Endothelial cell of umbilical vein (primary cell): ENCODE data around the gene EPHX1. TPM values are rescaled to one million over a fixed set of nuclear protein-coding genes. Genes with fewer than 3 reads are reported as not detected.

Source experiments
- BruUV-seq: library from RNA; stranded (reverse); fragments of 400-500 nt; replicated peaks from 2 replicates; lab custom pipeline; 2021; lab: Mats Ljungman, UMichigan
- CTCF ChIA-PET: fragments of 300-600, 350-600 bp; sonication (Branson Sonifier 250); formaldehyde crosslinking; loops from one replicate; lab custom pipeline; 2021; ENCODE audit warnings: antibody characterized with exemption, inconsistent platforms; lab: Charles Lee
- POLR2A ChIA-PET: fragments of 300-600, 350-600 bp; sonication (Branson Sonifier 250); formaldehyde crosslinking; loops from one replicate; lab custom pipeline; 2021; ENCODE audit warnings: antibody characterized with exemption, inconsistent platforms; lab: Charles Lee
- DNase-seq: peaks from one replicate; pipeline ENCODE4 v3.0.0-alpha.2; 2011; ENCODE audit warnings: low read depth, low spot score
- FAIRE-seq: peaks from 2 replicates; lab custom pipeline; 2011; peaks lifted over from hg19 to GRCh38; lab: Jason Lieb, UNC
- H2AFZ ChIP-seq: 2 replicates; pipeline ENCODE4 v1.6.0; 2012; ENCODE audit warnings: low read depth, low read length, control low read depth, inconsistent platforms
- H3K27ac ChIP-seq: 2 replicates; pipeline ENCODE4 v1.5.1; 2011; ENCODE audit warnings: low read depth, mild to moderate bottlenecking, control low read depth, low read length, moderate library complexity; ENCODE audit not compliant: insufficient read depth
- H3K27me3 ChIP-seq, 2 experiments: 2 replicates each; pipeline versions ENCODE4 v1.6.0 to v1.6.1; 2011; ENCODE audit warnings: low read length in 2 of 2, mixed read lengths in 1 of 2; ENCODE audit not compliant: control insufficient read depth in 2 of 2, insufficient read depth in 2 of 2
- H3K36me3 ChIP-seq, 2 experiments: 2 replicates in 1 of 2; 3 replicates in 1 of 2; pipeline ENCODE4 v1.5.1; 2011; ENCODE audit warnings: low read length in 2 of 2, mild to moderate bottlenecking in 1 of 2, moderate library complexity in 1 of 2; ENCODE audit not compliant: control insufficient read depth in 2 of 2, insufficient read depth in 2 of 2; ENCODE audit errors: extremely low read depth in 1 of 2
- H3K4me1 ChIP-seq: 3 replicates; pipeline ENCODE4 v1.5.1; 2011; ENCODE audit warnings: mild to moderate bottlenecking, low read length; ENCODE audit not compliant: control insufficient read depth, insufficient read depth; ENCODE audit errors: extremely low read depth
- H3K4me2 ChIP-seq: 2 replicates; pipeline ENCODE4 v1.6.1; 2011; ENCODE audit warnings: low read length, control low read depth, mixed read lengths; ENCODE audit not compliant: insufficient read depth
- H3K4me3 ChIP-seq, 3 experiments: fragments of 200-600 bp in 1 of 3; sonication (generic), shearing (Covaris generic) in 1 of 3; replicated peaks in 1 of 3; 2 replicates each; pipeline ENCODE4 v1.5.1; 2011 to 2016; ENCODE audit warnings: control low read depth in 3 of 3, low read length in 3 of 3, mild to moderate bottlenecking in 2 of 3, inconsistent platforms in 1 of 3, low read depth in 1 of 3, moderate library complexity in 1 of 3; ENCODE audit not compliant: insufficient read depth in 1 of 3
- H3K79me2 ChIP-seq: 2 replicates; pipeline ENCODE4 v1.6.0; 2012; ENCODE audit warnings: low read length, inconsistent platforms; ENCODE audit not compliant: control insufficient read depth, insufficient read depth
- H3K9ac ChIP-seq: replicated peaks from 2 replicates; pipeline ENCODE3; 2011; ENCODE audit warnings: low read length, control low read depth; ENCODE audit not compliant: insufficient read depth; ENCODE audit errors: extremely low read depth
- H3K9me1 ChIP-seq: replicated peaks from 3 replicates; pipeline ENCODE4 v1.6.0; 2011; ENCODE audit warnings: mild to moderate bottlenecking, low read length; ENCODE audit not compliant: control insufficient read depth, insufficient read depth; ENCODE audit errors: extremely low read depth
- H3K9me3 ChIP-seq: replicated peaks from 2 replicates; pipeline ENCODE4 v1.5.1; 2012; ENCODE audit warnings: low read length, inconsistent platforms; ENCODE audit not compliant: control insufficient read depth, insufficient read depth
- H4K20me1 ChIP-seq: replicated peaks from 2 replicates; pipeline ENCODE3; 2011; ENCODE audit warnings: mild to moderate bottlenecking, low read length; ENCODE audit not compliant: control insufficient read depth, insufficient read depth; ENCODE audit errors: extremely low read depth
- EZH2 ChIP-seq: IDR thresholded peaks from 2 replicates; pipeline ENCODE4 v1.6.1; 2012; ENCODE audit warnings: borderline replicate concordance, low read depth, mild to moderate bottlenecking, moderate library complexity, low read length, inconsistent platforms; ENCODE audit not compliant: severe bottlenecking
- FOS ChIP-seq: IDR thresholded peaks from 2 replicates; pipeline ENCODE4 v1.6.1; 2011; ENCODE audit warnings: mild to moderate bottlenecking, low read length, moderate library complexity, borderline replicate concordance; ENCODE audit not compliant: insufficient read depth
- GATA2 ChIP-seq: IDR thresholded peaks from 2 replicates; pipeline ENCODE4 v1.7.0; 2011; ENCODE audit warnings: low read depth, mild to moderate bottlenecking, moderate library complexity, mixed read lengths, low read length; ENCODE audit not compliant: insufficient read length, insufficient read depth
- JUN ChIP-seq: IDR thresholded peaks from 2 replicates; pipeline ENCODE4 v1.6.1; 2011; ENCODE audit warnings: borderline replicate concordance, low read depth; ENCODE audit not compliant: insufficient read length, insufficient read depth
- MYC ChIP-seq: IDR thresholded peaks from one replicate; pipeline ENCODE4 v1.6.1; 2011; ENCODE audit warnings: mild to moderate bottlenecking, low read depth, low read length
- POLR2A ChIP-seq: IDR thresholded peaks from 2 replicates; pipeline ENCODE4 v1.6.1; 2012; ENCODE audit warnings: low read depth, mild to moderate bottlenecking, control low read depth, low read length
- POLR2AphosphoS5 ChIP-seq: IDR thresholded peaks from 2 replicates; pipeline ENCODE4 v1.6.1; 2012; ENCODE audit warnings: low read depth, mild to moderate bottlenecking, control low read depth, low read length, moderate library complexity; ENCODE audit not compliant: insufficient read depth
- dilution Hi-C: fragments of 300-500 bp; cut with MboI; formaldehyde crosslinking; loops from one replicate; pipeline ENCODE4 v1.15.0; 2019; ENCODE audit warnings: low sequenced_read_pairs; ENCODE audit not compliant: extremely low pct_ligation_motif_present
- intact Hi-C: fragments of 100-400 bp; cut with micrococcal nuclease; formaldehyde crosslinking; loops from one replicate; pipeline ENCODE4 v1.10.0; 2022
- polyA plus RNA-seq, 4 experiments: library from polyadenylated mRNA; depleted of rRNA in 3 of 4; stranded (reverse) in 3 of 4; unstranded in 1 of 4; fragments of >200 nt; gene quantifications; 2 replicates each; pipeline versions ENCODE4 v1.2.1 to v1.2.3, GENCODE V29; 2011 to 2012; ENCODE audit warnings: missing spikeins in 1 of 4
- total RNA-seq: library from RNA; stranded (reverse); gene quantifications from 2 replicates; pipeline ENCODE4 v1.2.3, GENCODE V29; 2021
- TF ChIP-seq, protein P1 (sequence below): IDR thresholded peaks from 2 replicates; pipeline ENCODE4 v1.6.1; 2011; ENCODE audit not compliant: insufficient read depth, insufficient read length
- TF ChIP-seq, protein P2 (sequence below), 2 donors: IDR thresholded peaks; 1 replicate in 1 of 2; 2 replicates in 1 of 2; pipeline ENCODE4 v1.5.1; 2011; ENCODE audit warnings: low read length in 2 of 2, mild to moderate bottlenecking in 2 of 2, moderate library complexity in 2 of 2, control low read depth in 1 of 2, inconsistent platforms in 1 of 2, low read depth in 1 of 2; ENCODE audit not compliant: insufficient read depth in 1 of 2; ENCODE audit errors: extremely low read depth in 1 of 2

The EPHX1 gene
- total and polyA plus RNA-seq, 2 donors (not counting 3 experiments of a cell fraction or from before 2014, with no cell fraction given), result 23.7 to 25.2 TPM

DNA sequence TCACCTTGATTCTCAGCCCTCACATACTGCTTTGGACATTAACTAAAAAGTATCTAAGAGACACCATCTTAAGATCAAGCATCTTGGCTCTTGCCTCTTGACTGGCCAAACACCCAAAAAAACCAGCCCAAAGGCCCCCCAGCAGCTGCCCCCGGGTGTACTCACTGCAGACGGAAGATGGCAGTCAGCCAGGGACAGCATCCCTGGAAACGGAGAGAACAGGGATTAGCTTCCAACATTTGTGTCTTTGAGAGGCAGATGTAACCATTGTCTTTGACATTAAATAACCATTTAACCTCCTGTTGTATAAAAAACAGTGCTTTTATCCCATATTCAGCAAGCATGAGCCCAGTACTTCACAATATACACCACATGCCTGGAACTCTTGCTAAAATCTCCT lies 61.0 kb downstream of the EPHX1 start:
- Histone ChIP-seq H3K4me1 (peaks cover 5% of the 10 kb centered on the region), H3K9me3 (no peaks in the 10 kb centered on the region), H4K20me1 (no peaks in the 10 kb centered on the region), H3K4me3 (no peak overlapping the region), H3K27ac (no peak overlapping the region), H3K79me2 (no peaks in the 10 kb centered on the region), H3K9ac (no peak overlapping the region), H3K36me3 (peaks cover 4 to 5% of the 10 kb centered on the region in 2 experiments), H3K9me1 (no peaks in the 10 kb centered on the region), H3K27me3 (no peaks in the 10 kb centered on the region), H3K4me2 (no peak overlapping the region), H2AFZ (no peak overlapping the region)
- BruUV-seq, result no TSS peak
- ChIA-PET POLR2A (no interaction called here), CTCF (interaction anchor here (0.7 to 2.0 kb wide), 7 partner anchors 11 to 310 kb away, joined by 3 to 7 read pairs (median 4); partner anchors contain the start of genes LEFTY1, SRP9 and TMEM63A)
- TF ChIP-seq MYC (no peak), GATA2 (no peak), POLR2AphosphoS5 (no peak), EZH2 (no peak), FOS (no peak), JUN (no peak), POLR2A (no peak)
- TF ChIP-seq, protein P1, sequence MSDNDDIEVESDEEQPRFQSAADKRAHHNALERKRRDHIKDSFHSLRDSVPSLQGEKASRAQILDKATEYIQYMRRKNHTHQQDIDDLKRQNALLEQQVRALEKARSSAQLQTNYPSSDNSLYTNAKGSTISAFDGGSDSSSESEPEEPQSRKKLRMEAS, result no peak
- TF ChIP-seq, protein P2, sequence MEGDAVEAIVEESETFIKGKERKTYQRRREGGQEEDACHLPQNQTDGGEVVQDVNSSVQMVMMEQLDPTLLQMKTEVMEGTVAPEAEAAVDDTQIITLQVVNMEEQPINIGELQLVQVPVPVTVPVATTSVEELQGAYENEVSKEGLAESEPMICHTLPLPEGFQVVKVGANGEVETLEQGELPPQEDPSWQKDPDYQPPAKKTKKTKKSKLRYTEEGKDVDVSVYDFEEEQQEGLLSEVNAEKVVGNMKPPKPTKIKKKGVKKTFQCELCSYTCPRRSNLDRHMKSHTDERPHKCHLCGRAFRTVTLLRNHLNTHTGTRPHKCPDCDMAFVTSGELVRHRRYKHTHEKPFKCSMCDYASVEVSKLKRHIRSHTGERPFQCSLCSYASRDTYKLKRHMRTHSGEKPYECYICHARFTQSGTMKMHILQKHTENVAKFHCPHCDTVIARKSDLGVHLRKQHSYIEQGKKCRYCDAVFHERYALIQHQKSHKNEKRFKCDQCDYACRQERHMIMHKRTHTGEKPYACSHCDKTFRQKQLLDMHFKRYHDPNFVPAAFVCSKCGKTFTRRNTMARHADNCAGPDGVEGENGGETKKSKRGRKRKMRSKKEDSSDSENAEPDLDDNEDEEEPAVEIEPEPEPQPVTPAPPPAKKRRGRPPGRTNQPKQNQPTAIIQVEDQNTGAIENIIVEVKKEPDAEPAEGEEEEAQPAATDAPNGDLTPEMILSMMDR (IDR thresholded peaks at IDR 0.05; ENCODE audit: extremely low read depth in 1 of 2, insufficient read depth in 1 of 2, low read depth in 1 of 2, low read length in 2 of 2), result no peak
- dilution Hi-C loops, result no loop called here
- no peak for FAIRE-seq
- intact Hi-C loops, result no loop called here
- DNase-seq, result no peak
